Measurements from ENCODE around the gene POLN.

The POLN gene

GRCh38 chr4:2079006-2079405 lies 162.9 kb downstream of the POLN start:
- DNase-seq, result no peak

GRCh38 chr4:2078584-2078983 lies 163.3 kb downstream of the POLN start:
- DNase-seq, result no peak

GRCh38 chr4:2077537-2078460 lies 164.1 kb downstream of the POLN start:
- no peak for DNase-seq

GRCh38 chr4:2076908-2077536 lies 164.9 kb downstream of the POLN start:
- no peak for DNase-seq

GRCh38 chr4:2075987-2076907 lies 165.7 kb downstream of the POLN start:
- DNase-seq, result no peak

GRCh38 chr4:2075171-2075986 lies 166.5 kb downstream of the POLN start:
- no peak for DNase-seq

GRCh38 chr4:2074588-2074987 lies 167.3 kb downstream of the POLN start:
- no peak for DNase-seq

GRCh38 chr4:2073808-2074481 lies 168.0 kb downstream of the POLN start:
- no peak for DNase-seq

GRCh38 chr4:2072971-2073807 lies 168.7 kb downstream of the POLN start:
- DNase-seq, result no peak

GRCh38 chr4:2071912-2072867 lies 169.7 kb downstream of the POLN start:
- DNase-seq, result no peak

GRCh38 chr4:2071252-2071911 lies 170.5 kb downstream of the POLN start:
- DNase-seq, result no peak

GRCh38 chr4:2070421-2071251 lies 171.3 kb downstream of the POLN start:
- no peak for DNase-seq

- no peak for DNase-seq
Observed at GRCh38 chr4:2069986-2070385, 171.9 kb downstream of the POLN start.

GRCh38 chr4:2069161-2069971 lies 172.6 kb downstream of the POLN start:
- DNase-seq, result no peak

- DNase-seq, result no peak
Observed at GRCh38 chr4:2068566-2068965, 173.4 kb downstream of the POLN start.

- DNase-seq, result no peak
Observed at GRCh38 chr4:2068198-2068470, 173.8 kb downstream of the POLN start.

- no peak for DNase-seq
Observed at GRCh38 chr4:2067446-2068197, 174.3 kb downstream of the POLN start.
